Common myeloid progenitor, CD34-positive (primary cell): ENCODE measurements around the gene PTPRK.

ENCODE experiments used
- CTCF ChIA-PET: fragments of 350-600 bp; sonication (Branson Sonifier 250); formaldehyde crosslinking; loops from one replicate; lab custom pipeline; 2021; ENCODE audit warnings: antibody characterized with exemption; lab: Charles Lee
- POLR2A ChIA-PET: fragments of 350-600 bp; sonication (Branson Sonifier 250); formaldehyde crosslinking; loops from one replicate; lab custom pipeline; 2021; ENCODE audit warnings: antibody characterized with exemption; lab: Charles Lee
- DNase-seq, 3 donors: peaks; one replicate each; pipeline versions ENCODE4 v3.0.0 to v3.0.0-alpha.2; 2013
- H3K27ac ChIP-seq, 2 experiments: 1 replicate in 1 of 2; 2 replicates in 1 of 2; pipeline ENCODE4 v1.7.0; 2013; ENCODE audit warnings: inconsistent platforms in 2 of 2, low read length in 2 of 2, mild to moderate bottlenecking in 2 of 2, low read depth in 1 of 2, moderate library complexity in 1 of 2; ENCODE audit not compliant: severe bottlenecking in 2 of 2, insufficient read depth in 1 of 2, poor library complexity in 1 of 2
- H3K27me3 ChIP-seq, 5 experiments: replicated peaks in 2 of 5; 1 replicate in 3 of 5; 2 replicates in 2 of 5; pipeline versions ENCODE4 v1.6.1 to v1.7.0; 2013; ENCODE audit warnings: low read length in 4 of 5, mild to moderate bottlenecking in 2 of 5, moderate library complexity in 2 of 5, inconsistent platforms in 1 of 5; ENCODE audit not compliant: insufficient read depth in 5 of 5, control insufficient read depth in 4 of 5
- H3K36me3 ChIP-seq, 4 experiments: 1 replicate in 2 of 4; 2 replicates in 2 of 4; pipeline versions ENCODE4 v1.6.1 to v1.7.0; 2013; ENCODE audit warnings: low read length in 3 of 4, control low read depth in 1 of 4, mild to moderate bottlenecking in 1 of 4; ENCODE audit not compliant: control insufficient read depth in 4 of 4, insufficient read depth in 4 of 4
- H3K4me1 ChIP-seq, 4 experiments: 1 replicate in 3 of 4; 2 replicates in 1 of 4; pipeline versions ENCODE4 v1.6.1 to v1.7.1; 2013; ENCODE audit warnings: low read length in 3 of 4, mild to moderate bottlenecking in 3 of 4, control low read depth in 1 of 4, inconsistent platforms in 1 of 4, moderate library complexity in 1 of 4; ENCODE audit not compliant: control insufficient read depth in 4 of 4, insufficient read depth in 4 of 4; ENCODE audit errors: control extremely low read depth in 1 of 4
- H3K4me3 ChIP-seq, 7 experiments: 1 replicate in 4 of 7; 2 replicates in 3 of 7; pipeline versions ENCODE4 v1.5.1 to v1.7.0; 2013; ENCODE audit warnings: mild to moderate bottlenecking in 7 of 7, low read length in 6 of 7, moderate library complexity in 6 of 7, inconsistent platforms in 2 of 7, low read depth in 2 of 7, control low read depth in 1 of 7; ENCODE audit not compliant: insufficient read depth in 4 of 7, control insufficient read depth in 1 of 7; ENCODE audit errors: extremely low read depth in 1 of 7
- H3K9me3 ChIP-seq, 5 experiments: 1 replicate in 4 of 5; 2 replicates in 1 of 5; pipeline versions ENCODE4 v1.6.1 to v1.7.1; 2013; ENCODE audit warnings: low read length in 4 of 5, mild to moderate bottlenecking in 2 of 5, inconsistent platforms in 1 of 5, low read depth in 1 of 5, moderate library complexity in 1 of 5; ENCODE audit not compliant: control insufficient read depth in 4 of 5, insufficient read depth in 2 of 5; ENCODE audit errors: control extremely low read depth in 1 of 5
- WGBS: methylation state at CpG from one replicate; pipeline ENCODE4 v1.1.5; 2013; ENCODE audit not compliant: insufficient coverage; 5-methylcytosine and 5-hydroxymethylcytosine counted together

The PTPRK gene

DNA sequence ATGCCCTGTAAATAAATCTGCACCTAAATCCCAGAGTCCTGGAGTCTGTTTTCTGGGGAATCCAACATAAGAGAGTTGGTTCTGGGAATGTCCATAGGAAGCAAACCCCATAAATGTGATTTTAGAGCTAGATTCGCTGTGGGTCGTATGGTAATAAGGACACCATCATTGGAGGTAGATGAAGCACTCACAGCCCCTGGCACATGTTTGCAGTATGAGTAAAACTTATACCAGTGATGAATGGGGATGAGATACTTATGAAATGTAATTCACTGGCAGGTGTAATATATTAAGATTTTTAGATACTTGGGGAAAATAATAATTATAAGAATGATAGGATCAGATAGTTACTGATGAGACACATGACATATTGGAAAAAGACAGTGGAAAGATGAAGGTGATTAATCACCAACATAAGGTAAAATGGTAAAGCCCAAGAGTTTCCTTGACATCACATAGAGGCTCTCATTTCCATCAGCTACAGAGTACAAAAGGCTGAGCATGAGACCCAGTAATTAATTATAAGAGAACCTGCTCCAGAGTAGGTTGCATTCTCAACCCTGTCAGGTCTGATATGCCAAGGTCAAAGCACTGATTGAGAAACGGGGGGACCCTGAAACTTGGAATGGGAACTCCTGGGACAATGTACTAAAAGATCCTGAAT lies 574.8 kb downstream of the PTPRK start:
- WGBS = 95% methylated on average over 3 of the region's 3 CpGs
- Histone ChIP-seq H3K4me1 (peaks cover 2 to 8% (median 7%) of the 10 kb centered on the region in 4 experiments), H3K36me3 (no peaks in the 10 kb centered on the region), H3K27me3 (no peaks in the 10 kb centered on the region), H3K4me3 (no peak overlapping the region), H3K9me3 (no peaks in the 10 kb centered on the region), H3K27ac (no peak overlapping the region)
- POLR2A ChIA-PET = no interaction called here
- no peak for DNase-seq
- CTCF ChIA-PET = no interaction called here

DNA sequence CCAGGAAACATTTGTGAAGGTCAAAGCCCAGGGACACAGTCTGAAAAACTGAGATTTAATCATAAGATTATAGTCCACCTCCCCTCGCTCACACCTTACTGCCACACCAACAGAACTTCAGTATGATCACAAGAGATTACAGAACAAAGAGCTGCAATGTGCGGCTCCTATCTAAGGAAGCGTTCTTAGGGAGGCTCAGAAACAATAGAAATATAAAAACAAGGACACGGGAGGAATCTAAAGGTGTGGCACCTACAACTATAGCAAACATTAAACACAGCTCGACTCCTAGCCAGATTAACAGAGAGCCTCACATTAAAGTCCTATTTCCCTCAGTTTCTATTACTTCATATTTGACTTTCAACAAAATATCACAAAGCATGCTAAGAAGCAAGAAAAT lies 579.2 kb downstream of the PTPRK start:
- WGBS = 100% methylated on average over 2 of the region's 5 CpGs
- CTCF ChIA-PET = no interaction called here

DNA sequence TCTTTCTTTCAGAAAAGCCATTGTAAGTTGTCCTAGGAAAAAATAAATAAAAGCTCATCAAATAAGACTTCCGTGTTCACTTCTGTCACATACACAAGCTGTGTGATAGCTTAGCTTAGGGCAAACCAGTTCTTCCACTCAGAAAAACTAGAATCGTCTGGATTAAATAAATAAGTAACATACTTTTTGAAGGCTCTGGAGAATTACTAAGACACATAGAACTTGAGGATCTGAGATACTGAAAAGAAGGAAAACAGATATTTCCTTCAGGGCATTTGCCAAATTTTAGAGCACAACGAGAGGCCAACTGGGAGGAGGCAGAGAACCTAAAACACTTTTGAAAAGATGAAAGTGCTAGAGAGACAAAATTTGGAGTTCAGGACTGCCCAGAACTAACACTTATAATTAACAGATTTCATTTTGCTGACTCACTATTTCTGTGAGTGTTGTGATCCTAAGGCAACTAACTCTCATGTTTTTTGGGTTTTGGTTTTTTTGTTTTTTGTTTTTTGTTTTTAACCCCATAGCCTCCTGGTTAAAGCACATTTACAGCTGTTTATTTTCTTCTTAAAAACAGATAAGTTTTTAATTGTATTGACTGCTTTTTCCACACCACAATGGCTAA lies 580.8 kb downstream of the PTPRK start:
- H3K4me3 ChIP-seq = no peak overlapping the region
- CTCF ChIA-PET = interaction anchor here (0.9 kb wide), 1 partner anchor 10 kb away, joined by 3 read pairs; no protein-coding TSS in a partner anchor
- POLR2A ChIA-PET = no interaction called here
- H3K27ac ChIP-seq = peak overlapping the region in 1 of 2 experiments; percentile 70
- no peaks in the 10 kb centered on the region for H3K9me3 ChIP-seq
- DNase-seq = peak; percentile 14 to 74 (median 62)
- peaks cover 0 to 15% (median 7%) of the 10 kb centered on the region in 4 experiments for H3K4me1 ChIP-seq
- H3K27me3 ChIP-seq = no peaks in the 10 kb centered on the region
- no peaks in the 10 kb centered on the region for H3K36me3 ChIP-seq
- 20% methylated on average over 1 of the region's 3 CpGs for WGBS

More for the DNA sequence above, 579.2 kb downstream of the PTPRK start:
- POLR2A ChIA-PET = no interaction called here
- Histone ChIP-seq H3K36me3 (no peaks in the 10 kb centered on the region), H3K27ac (no peak overlapping the region), H3K9me3 (no peaks in the 10 kb centered on the region), H3K4me1 (peaks cover 0 to 15% (median 7%) of the 10 kb centered on the region in 4 experiments), H3K27me3 (no peaks in the 10 kb centered on the region), H3K4me3 (no peak overlapping the region)
- DNase-seq = no peak

DNA sequence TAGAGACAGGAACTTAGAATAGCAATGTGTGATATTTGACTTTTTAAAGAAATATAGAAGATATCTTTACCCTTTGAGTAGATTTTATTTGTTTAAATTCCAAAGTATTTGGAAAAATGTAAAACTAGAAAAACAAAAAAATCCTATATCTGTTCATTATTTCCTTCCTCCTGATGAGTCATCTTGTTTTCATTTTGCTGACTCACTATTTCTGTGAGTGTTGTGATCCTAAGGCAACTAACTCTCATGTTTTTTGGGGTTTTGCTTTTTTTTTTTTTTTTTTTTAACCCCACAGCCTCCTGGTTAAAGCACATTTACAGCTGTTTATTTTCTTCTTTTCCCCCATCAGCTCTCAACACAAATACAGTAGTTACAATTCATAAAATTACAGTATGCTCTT lies 581.7 kb downstream of the PTPRK start:
- peak overlapping the region; percentile 34 to 70 for H3K27ac ChIP-seq
- peak; percentile 66 to 89 (median 85) for DNase-seq
- ChIA-PET CTCF (interaction anchor here (0.9 kb wide), 1 partner anchor 11 kb away, joined by 3 read pairs; no protein-coding TSS in a partner anchor), POLR2A (no interaction called here)
- H3K27me3 ChIP-seq = no peaks in the 10 kb centered on the region
- H3K4me1 ChIP-seq = peaks cover 0 to 15% (median 7%) of the 10 kb centered on the region in 4 experiments
- no peaks in the 10 kb centered on the region for H3K36me3 ChIP-seq
- peaks cover 0 to 2% (median 0%) of the 10 kb centered on the region in 5 experiments for H3K9me3 ChIP-seq
- no peak overlapping the region for H3K4me3 ChIP-seq

DNA sequence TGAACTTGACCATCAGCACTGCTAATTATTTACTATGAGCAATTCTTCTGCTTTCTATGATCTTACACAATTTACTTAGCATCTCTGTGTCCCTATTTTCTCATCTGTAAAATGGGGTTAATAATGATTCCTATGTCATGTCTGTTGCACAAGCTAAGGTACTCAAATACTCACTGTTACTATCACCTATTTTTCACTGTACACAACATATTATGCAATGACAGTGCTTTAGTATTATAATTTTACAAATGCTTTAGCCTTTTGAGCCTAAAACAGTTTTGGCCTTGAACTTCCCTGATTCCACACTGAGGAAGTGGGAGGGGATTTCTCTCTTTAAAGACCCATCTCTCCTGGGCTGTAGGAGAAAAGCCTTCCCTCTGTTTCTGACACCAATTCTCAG lies 582.7 kb downstream of the PTPRK start:
- no peak for DNase-seq
- H3K4me1 ChIP-seq = peaks cover 0 to 15% (median 7%) of the 10 kb centered on the region in 4 experiments
- no peak overlapping the region for H3K27ac ChIP-seq
- H3K4me3 ChIP-seq = no peak overlapping the region
- ChIA-PET POLR2A (no interaction called here), CTCF (no interaction called here)
- no peaks in the 10 kb centered on the region for H3K27me3 ChIP-seq
- H3K9me3 ChIP-seq = peaks cover 0 to 5% (median 3%) of the 10 kb centered on the region in 5 experiments
- no peaks in the 10 kb centered on the region for H3K36me3 ChIP-seq

DNA sequence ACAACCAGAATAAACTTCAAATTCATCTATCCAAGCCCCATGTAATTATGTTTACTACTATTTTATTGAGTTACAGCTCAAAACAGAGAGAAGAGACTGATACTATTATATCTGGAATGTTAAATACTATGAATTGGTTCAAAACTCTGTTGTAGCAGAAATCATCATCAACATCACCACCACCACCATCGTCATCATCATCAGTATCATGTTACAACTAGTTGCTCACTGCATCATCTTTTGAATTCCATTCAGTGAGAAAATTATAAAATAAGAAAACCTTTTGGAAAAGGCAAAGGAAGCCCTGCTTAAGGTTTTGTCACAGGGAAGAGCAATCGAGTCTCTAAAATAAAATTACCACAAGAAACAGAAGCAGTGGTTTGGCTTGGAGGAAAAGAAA lies 583.3 kb downstream of the PTPRK start:
- Histone ChIP-seq H3K27ac (no peak overlapping the region), H3K36me3 (no peaks in the 10 kb centered on the region), H3K9me3 (peaks cover 2 to 10% (median 6%) of the 10 kb centered on the region in 5 experiments), H3K4me1 (peaks cover 0 to 15% (median 7%) of the 10 kb centered on the region in 4 experiments), H3K27me3 (no peaks in the 10 kb centered on the region), H3K4me3 (no peak overlapping the region)
- no peak for DNase-seq
- ChIA-PET POLR2A (no interaction called here), CTCF (no interaction called here)
- 100% methylated on average over 1 of the region's 2 CpGs for WGBS

DNA sequence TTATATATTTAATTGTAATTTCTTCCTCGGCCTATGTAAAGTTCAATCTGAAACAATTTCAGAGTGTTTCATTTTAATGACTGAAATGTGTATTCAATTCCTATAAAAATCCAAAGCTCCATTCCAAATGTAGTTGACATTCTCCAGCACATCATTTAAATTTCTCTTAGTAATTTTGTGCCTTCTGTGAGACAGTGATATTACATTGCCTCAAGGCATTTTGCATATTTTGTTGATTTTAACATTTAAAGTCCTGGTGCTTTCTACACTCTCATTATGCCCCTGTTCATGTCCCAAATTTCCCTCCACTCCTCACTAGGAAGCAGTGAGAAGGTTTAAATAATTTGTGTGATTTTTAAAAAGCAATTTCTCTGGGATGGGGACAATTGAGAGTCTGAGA lies 585.4 kb downstream of the PTPRK start:
- H3K27ac ChIP-seq = no peak overlapping the region
- peaks cover 2 to 10% (median 6%) of the 10 kb centered on the region in 5 experiments for H3K9me3 ChIP-seq
- H3K36me3 ChIP-seq = no peaks in the 10 kb centered on the region
- H3K27me3 ChIP-seq = no peaks in the 10 kb centered on the region
- ChIA-PET CTCF (interaction anchor here (1.2 kb wide), 1 partner anchor 54 kb away, joined by 3 read pairs; no protein-coding TSS in a partner anchor), POLR2A (no interaction called here)
- peaks cover 0 to 15% (median 7%) of the 10 kb centered on the region in 4 experiments for H3K4me1 ChIP-seq
- no CpG with 5 or more reads among the region's 1 CpG for WGBS
- no peak overlapping the region for H3K4me3 ChIP-seq
- no peak for DNase-seq
